ENCODE measurements around the gene BTBD6.
"Not testable (repeated sequence)": the region's sequence is repeated elsewhere in the genome, so short reads cannot be mapped to it uniquely, and the experiment has no call there.

The BTBD6 gene

DNA sequence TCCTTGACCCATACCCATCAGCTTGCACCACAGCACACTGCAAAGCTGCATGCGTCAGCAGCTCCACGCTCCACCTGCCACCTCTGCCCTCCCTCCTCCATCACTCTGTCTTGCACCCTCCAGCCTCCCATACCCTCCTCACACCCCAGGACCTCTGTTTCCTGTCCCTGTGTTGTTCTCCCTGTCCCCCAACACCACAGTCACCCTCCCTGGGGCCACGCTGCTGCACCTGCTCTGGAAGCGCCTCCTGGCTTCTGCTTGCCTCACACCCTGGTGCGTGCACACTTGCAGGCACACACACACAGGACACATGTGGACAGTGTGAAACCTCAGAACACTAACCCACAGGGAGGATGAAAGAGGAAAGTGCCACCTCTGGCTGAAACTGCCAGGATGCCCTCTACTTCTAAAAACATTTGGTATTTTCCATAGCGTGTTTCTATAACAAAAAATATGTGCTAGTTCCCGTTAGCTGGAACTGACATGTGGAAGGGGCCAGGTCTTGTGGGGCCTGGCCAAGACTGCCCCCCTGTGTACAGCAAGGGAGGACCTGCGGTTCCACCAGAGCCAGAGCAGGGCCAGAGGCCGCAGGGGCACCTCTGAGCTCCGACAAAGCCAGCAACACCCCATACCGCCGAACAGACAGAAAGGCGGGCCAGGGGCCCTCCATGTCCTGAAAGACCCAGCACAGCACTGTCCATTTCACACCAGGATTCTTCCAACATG is 42.5 kb downstream of the BTBD6 start:
- no peaks in the 10 kb centered on the region for H3K36me3 ChIP-seq (ENCODE audit: control insufficient read depth, insufficient read depth, low read length)
- H3K4me3 ChIP-seq (ENCODE audit: low read depth, low read length) = no peak overlapping the region
- H3K4me2 ChIP-seq (ENCODE audit: low read length) = no peak overlapping the region
- H2AFZ ChIP-seq = no peak overlapping the region
- TF ChIP-seq, protein P1, sequence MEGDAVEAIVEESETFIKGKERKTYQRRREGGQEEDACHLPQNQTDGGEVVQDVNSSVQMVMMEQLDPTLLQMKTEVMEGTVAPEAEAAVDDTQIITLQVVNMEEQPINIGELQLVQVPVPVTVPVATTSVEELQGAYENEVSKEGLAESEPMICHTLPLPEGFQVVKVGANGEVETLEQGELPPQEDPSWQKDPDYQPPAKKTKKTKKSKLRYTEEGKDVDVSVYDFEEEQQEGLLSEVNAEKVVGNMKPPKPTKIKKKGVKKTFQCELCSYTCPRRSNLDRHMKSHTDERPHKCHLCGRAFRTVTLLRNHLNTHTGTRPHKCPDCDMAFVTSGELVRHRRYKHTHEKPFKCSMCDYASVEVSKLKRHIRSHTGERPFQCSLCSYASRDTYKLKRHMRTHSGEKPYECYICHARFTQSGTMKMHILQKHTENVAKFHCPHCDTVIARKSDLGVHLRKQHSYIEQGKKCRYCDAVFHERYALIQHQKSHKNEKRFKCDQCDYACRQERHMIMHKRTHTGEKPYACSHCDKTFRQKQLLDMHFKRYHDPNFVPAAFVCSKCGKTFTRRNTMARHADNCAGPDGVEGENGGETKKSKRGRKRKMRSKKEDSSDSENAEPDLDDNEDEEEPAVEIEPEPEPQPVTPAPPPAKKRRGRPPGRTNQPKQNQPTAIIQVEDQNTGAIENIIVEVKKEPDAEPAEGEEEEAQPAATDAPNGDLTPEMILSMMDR (IDR thresholded peaks at IDR 0.05) = no peak
- H3K9ac ChIP-seq = no peak overlapping the region
- peak overlapping the region; percentile 21 for H3K27ac ChIP-seq
- peaks cover 78% of the 10 kb centered on the region for H3K79me2 ChIP-seq
- no peaks in the 10 kb centered on the region for H3K9me3 ChIP-seq (ENCODE audit: control insufficient read depth, low read length)
- no peaks in the 10 kb centered on the region for H3K27me3 ChIP-seq (ENCODE audit: control insufficient read depth, insufficient read depth, low read length)
- peaks cover 18% of the 10 kb centered on the region for H3K4me1 ChIP-seq

DNA sequence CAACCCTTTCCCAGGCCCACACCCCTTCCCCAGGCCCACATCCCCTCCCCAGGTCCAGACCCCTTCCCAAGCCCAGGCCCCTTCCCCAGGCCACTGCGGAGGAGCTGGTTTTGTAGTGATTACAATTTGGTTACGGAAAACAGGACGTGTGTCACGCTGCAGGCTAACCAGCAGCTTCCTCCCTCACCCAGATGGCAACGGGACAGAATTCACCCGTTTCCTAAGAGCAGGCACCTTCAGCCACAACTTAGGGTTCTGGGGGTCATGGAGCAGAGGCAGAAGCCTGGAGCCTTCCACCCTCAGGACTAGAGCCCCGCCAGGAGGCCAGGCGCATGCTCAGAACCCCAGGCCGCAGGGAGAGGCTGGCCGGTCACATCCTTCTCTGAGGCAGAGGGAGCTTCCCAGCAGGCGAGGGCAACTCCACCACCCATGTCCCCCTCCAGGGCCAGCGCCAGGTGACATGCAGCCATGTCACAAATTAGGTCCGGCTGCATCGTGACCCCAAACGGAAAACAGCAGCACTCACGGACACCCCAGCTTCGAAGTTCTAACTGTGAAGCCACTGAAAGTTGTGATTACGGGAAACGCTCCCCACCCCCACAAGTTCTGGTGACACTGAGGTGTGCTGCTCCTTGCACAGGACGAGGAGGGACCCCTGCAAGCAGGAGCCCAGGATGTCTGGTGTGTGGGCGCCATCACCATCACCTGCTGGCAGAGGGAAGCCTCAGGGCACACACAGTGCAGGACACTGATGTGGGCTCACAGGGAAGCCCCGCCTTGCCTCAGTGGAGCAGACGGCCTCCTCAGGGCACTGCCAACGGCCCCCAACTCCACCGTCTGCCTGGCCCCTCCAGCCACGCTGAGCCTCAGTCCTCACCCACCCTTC is 44.7 kb downstream of the BTBD6 start:
- no peak overlapping the region for H3K4me2 ChIP-seq (ENCODE audit: low read length)
- H3K9me3 ChIP-seq (ENCODE audit: control insufficient read depth, low read length) = no peaks in the 10 kb centered on the region
- H3K79me2 ChIP-seq = peaks cover 78% of the 10 kb centered on the region
- no peak overlapping the region for H2AFZ ChIP-seq
- H3K4me1 ChIP-seq = peaks cover 18% of the 10 kb centered on the region
- no peak overlapping the region for H3K27ac ChIP-seq
- H3K9ac ChIP-seq = no peak overlapping the region
- no peaks in the 10 kb centered on the region for H3K27me3 ChIP-seq (ENCODE audit: control insufficient read depth, insufficient read depth, low read length)
- no peak overlapping the region for H3K4me3 ChIP-seq (ENCODE audit: low read depth, low read length)
- TF ChIP-seq, protein P1 (IDR thresholded peaks at IDR 0.05) = no peak
- H3K36me3 ChIP-seq (ENCODE audit: control insufficient read depth, insufficient read depth, low read length) = no peaks in the 10 kb centered on the region

DNA sequence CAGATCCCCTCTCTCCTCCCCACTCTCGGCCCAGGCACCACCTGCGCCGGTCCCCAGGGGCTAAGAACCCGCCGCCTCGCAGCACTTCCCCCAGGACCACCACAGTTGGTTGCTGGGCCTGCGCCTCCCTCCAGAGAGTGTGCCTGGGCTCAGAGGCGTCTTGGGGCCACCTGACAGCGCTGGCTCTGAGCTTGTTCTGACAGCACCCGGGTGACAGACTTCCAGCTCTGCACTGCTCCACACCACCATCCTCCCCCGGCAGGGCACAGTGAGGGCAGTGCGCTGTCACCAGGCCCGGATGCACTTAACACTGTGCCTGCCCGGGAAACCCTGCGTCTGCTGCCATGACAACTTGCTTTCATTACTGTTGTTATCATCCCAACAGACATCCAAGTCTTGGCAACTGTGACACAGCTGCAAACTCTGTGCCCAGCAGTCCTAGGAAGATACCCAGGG is 45.8 kb downstream of the BTBD6 start:
- Histone ChIP-seq H3K36me3 (ENCODE audit: control insufficient read depth, insufficient read depth, low read length) (no peaks in the 10 kb centered on the region), H3K79me2 (peaks cover 80% of the 10 kb centered on the region), H3K27ac (no peak overlapping the region), H3K4me2 (ENCODE audit: low read length) (no peak overlapping the region), H3K9me3 (ENCODE audit: control insufficient read depth, low read length) (no peaks in the 10 kb centered on the region), H3K4me1 (peaks cover 18% of the 10 kb centered on the region), H2AFZ (no peak overlapping the region), H3K27me3 (ENCODE audit: control insufficient read depth, insufficient read depth, low read length) (no peaks in the 10 kb centered on the region), H3K9ac (no peak overlapping the region), H3K4me3 (ENCODE audit: low read depth, low read length) (no peak overlapping the region)
- TF ChIP-seq, protein P1 (IDR thresholded peaks at IDR 0.05) = no peak

DNA sequence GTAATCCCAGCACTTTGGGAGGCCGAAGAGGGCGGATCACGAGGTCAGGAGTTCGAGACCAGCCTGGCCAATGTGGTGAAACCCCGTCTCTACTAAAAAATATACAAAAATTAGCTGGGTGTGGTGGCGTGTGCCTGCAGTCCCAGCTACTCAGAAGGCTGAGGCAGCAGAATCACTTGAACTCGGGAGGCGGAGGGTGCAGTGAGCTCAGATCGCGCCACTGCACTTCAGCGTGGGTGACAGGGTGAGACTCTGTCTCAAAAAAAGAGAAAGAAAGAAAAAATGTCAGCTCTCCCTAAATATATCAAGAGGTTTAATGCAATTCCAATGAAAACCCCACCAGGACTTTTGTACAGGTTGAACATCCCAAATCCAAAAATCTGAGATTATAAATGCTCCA is 49.0 kb downstream of the BTBD6 start:
- H3K9ac ChIP-seq; H2AFZ ChIP-seq; H3K4me3 ChIP-seq (ENCODE audit: low read depth, low read length); H3K4me2 ChIP-seq (ENCODE audit: low read length); H3K27ac ChIP-seq; H3K36me3 ChIP-seq (ENCODE audit: control insufficient read depth, insufficient read depth, low read length); H3K27me3 ChIP-seq (ENCODE audit: control insufficient read depth, insufficient read depth, low read length); H3K9me3 ChIP-seq (ENCODE audit: control insufficient read depth, low read length): not testable (repeated sequence)
- Histone ChIP-seq H3K79me2 (peaks cover 72% of the 10 kb centered on the region), H3K4me1 (peaks cover 16% of the 10 kb centered on the region)
